DMS153 (cell line): ENCODE measurements around the gene RAP1A.

ENCODE experiments used
- DNase-seq: peaks from one replicate; lab custom pipeline; 2025; lab: John Stamatoyannopoulos, UW

Gene RAP1A

GRCh38 chr1:111619635-111620440, at the start of gene RAP1A:
RAP1A (plus strand) TSS chr1:111619789; CDS start chr1:111691361, 71,572 bp downstream.
- peak; percentile 82 for DNase-seq

- no peak for DNase-seq
Measured at GRCh38 chr1:111569913-111570312, 49.7 kb upstream of the RAP1A start.

- no peak for DNase-seq
Measured at GRCh38 chr1:111570781-111571181, 48.8 kb upstream of the RAP1A start.

- DNase-seq = no peak
Measured at GRCh38 chr1:111571239-111571638, 48.4 kb upstream of the RAP1A start.

GRCh38 chr1:111571987-111572386, 47.6 kb upstream of the RAP1A start:
- no peak for DNase-seq

GRCh38 chr1:111576547-111576946, 43.0 kb upstream of the RAP1A start:
- peak; percentile 37 for DNase-seq

GRCh38 chr1:111577814-111578213, 41.8 kb upstream of the RAP1A start:
- DNase-seq = no peak

GRCh38 chr1:111581166-111581565, 38.4 kb upstream of the RAP1A start:
- no peak for DNase-seq

- DNase-seq = no peak
Measured at GRCh38 chr1:111582016-111582415, 37.6 kb upstream of the RAP1A start.

- DNase-seq = no peak
Measured at GRCh38 chr1:111582644-111583618, 36.7 kb upstream of the RAP1A start.

- DNase-seq = no peak
Measured at GRCh38 chr1:111585447-111586086, 34.0 kb upstream of the RAP1A start.

GRCh38 chr1:111586112-111586511, 33.5 kb upstream of the RAP1A start:
- DNase-seq = no peak

- DNase-seq = no peak
Measured at GRCh38 chr1:111587509-111588174, 31.9 kb upstream of the RAP1A start.

GRCh38 chr1:111591937-111592336, 27.7 kb upstream of the RAP1A start:
- no peak for DNase-seq

- peak; percentile 29 for DNase-seq
Measured at GRCh38 chr1:111592389-111593361, 26.9 kb upstream of the RAP1A start.

- DNase-seq = no peak
Measured at GRCh38 chr1:111593403-111594305, 25.9 kb upstream of the RAP1A start.

- DNase-seq = no peak
Measured at GRCh38 chr1:111594306-111594693, 25.3 kb upstream of the RAP1A start.

- DNase-seq = no peak
Measured at GRCh38 chr1:111595807-111596206, 23.8 kb upstream of the RAP1A start.

- DNase-seq = no peak
Measured at GRCh38 chr1:111596499-111596898, 23.1 kb upstream of the RAP1A start.

GRCh38 chr1:111597426-111597825, 22.2 kb upstream of the RAP1A start:
- no peak for DNase-seq
